ENCODE data around the gene CCNB1. TPM values are rescaled to one million over a fixed set of nuclear protein-coding genes. Genes with fewer than 3 reads are reported as not detected.

The CCNB1 gene
- total RNA-seq, 1 donor from 2014 or later, result 42.7 TPM

DNA sequence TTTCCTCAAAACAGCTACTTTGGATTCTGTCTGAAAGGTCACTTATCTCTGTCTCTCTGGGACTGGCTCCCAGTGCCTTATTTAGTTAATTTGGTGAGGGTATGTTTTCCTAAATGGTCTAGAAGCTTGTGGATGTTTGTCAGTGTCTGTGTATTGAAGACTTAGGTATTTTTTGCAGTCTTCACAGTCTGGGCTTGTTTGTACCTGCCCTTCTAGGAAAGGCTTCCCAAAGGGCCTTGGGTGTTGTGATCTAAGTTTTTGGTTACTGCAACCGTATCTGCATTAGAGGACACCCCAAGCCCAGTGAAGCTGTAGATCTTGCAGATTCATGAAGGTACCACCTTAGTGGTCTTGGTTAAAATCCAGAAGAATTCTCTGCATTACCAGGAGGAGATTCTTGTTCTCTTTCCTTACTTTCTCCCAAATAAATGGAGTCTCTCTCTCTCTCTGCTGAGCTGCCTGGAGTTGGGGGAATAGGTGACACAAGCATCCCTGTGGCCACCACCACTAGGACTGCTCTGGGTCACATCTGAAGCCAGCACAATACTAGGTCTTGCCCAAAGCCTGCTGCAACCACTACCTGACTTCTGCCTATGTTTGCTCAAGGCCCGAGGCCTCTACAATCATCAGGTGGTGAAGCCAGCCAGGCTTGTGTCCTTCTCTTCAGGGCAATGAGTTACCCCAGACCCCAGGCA, 17.8 kb upstream of the CCNB1 start:
- no peak for DNase-seq (ENCODE audit: low spot score)
- Mint-ChIP-seq H3K4me3 (ENCODE audit: unreplicated experiment) (no peak overlapping the region), H3K9me3 (ENCODE audit: unreplicated experiment) (no peaks in the 10 kb centered on the region), H3K36me3 (ENCODE audit: low read depth, unreplicated experiment) (no peaks in the 10 kb centered on the region), H3K27ac (ENCODE audit: unreplicated experiment) (no peak overlapping the region), H3K4me1 (ENCODE audit: unreplicated experiment) (no peaks in the 10 kb centered on the region), H3K27me3 (ENCODE audit: unreplicated experiment) (peaks cover 2% of the 10 kb centered on the region)
- TF ChIP-seq, protein P1, sequence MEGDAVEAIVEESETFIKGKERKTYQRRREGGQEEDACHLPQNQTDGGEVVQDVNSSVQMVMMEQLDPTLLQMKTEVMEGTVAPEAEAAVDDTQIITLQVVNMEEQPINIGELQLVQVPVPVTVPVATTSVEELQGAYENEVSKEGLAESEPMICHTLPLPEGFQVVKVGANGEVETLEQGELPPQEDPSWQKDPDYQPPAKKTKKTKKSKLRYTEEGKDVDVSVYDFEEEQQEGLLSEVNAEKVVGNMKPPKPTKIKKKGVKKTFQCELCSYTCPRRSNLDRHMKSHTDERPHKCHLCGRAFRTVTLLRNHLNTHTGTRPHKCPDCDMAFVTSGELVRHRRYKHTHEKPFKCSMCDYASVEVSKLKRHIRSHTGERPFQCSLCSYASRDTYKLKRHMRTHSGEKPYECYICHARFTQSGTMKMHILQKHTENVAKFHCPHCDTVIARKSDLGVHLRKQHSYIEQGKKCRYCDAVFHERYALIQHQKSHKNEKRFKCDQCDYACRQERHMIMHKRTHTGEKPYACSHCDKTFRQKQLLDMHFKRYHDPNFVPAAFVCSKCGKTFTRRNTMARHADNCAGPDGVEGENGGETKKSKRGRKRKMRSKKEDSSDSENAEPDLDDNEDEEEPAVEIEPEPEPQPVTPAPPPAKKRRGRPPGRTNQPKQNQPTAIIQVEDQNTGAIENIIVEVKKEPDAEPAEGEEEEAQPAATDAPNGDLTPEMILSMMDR (IDR thresholded peaks at IDR 0.05; ENCODE audit: unreplicated experiment), result no peak

DNA sequence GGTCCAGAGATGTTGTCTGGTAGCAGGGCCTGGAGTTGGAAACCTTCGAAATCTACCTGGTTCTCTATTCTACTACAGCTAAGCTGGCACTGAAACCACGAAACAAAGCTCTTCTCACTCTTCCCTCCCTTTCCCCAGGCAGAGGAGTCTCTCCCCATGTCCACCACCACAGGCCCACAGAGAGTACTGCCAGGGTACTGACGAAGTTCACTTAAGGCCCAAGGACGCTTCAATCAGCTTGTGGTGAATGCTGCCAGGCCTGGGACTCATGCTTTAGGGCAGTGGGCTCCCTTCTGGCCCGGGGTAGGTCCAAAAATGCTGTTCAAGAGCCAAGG, 17.3 kb upstream of the CCNB1 start:
- Mint-ChIP-seq H3K4me3 (ENCODE audit: unreplicated experiment) (no peak overlapping the region), H3K36me3 (ENCODE audit: low read depth, unreplicated experiment) (no peaks in the 10 kb centered on the region), H3K9me3 (ENCODE audit: unreplicated experiment) (no peaks in the 10 kb centered on the region), H3K4me1 (ENCODE audit: unreplicated experiment) (no peaks in the 10 kb centered on the region), H3K27ac (ENCODE audit: unreplicated experiment) (no peak overlapping the region), H3K27me3 (ENCODE audit: unreplicated experiment) (peaks cover 2% of the 10 kb centered on the region)
- DNase-seq (ENCODE audit: low spot score), result no peak
- TF ChIP-seq, protein P1 (IDR thresholded peaks at IDR 0.05; ENCODE audit: unreplicated experiment), result no peak

DNA sequence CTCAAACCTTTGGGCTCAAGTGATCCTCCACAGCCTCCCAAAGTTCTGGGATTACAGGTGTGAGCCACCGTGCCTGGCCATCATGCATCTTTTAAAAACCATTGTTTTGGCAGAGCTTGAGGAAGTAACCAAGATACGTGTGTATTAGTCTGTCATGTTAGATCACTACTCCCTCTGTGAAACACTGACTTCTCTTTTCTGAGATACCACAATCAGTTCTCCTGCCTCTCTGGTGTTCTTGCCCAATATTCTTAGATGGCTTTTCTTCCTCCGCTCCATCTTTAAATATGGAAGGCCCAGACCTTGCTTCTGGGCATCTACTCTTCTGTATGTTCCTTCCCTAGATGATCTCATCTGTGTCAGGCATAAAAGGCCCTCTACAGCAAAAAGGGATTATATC, 14.2 kb upstream of the CCNB1 start:
- H3K4me3 Mint-ChIP-seq (ENCODE audit: unreplicated experiment), result no peak overlapping the region
- H3K9me3 Mint-ChIP-seq (ENCODE audit: unreplicated experiment), result no peaks in the 10 kb centered on the region
- no peaks in the 10 kb centered on the region for H3K36me3 Mint-ChIP-seq (ENCODE audit: low read depth, unreplicated experiment)
- peaks cover 2% of the 10 kb centered on the region for H3K27me3 Mint-ChIP-seq (ENCODE audit: unreplicated experiment)
- no peaks in the 10 kb centered on the region for H3K4me1 Mint-ChIP-seq (ENCODE audit: unreplicated experiment)
- TF ChIP-seq, protein P1 (IDR thresholded peaks at IDR 0.05; ENCODE audit: unreplicated experiment), result no peak
- no peak overlapping the region for H3K27ac Mint-ChIP-seq (ENCODE audit: unreplicated experiment)
- DNase-seq (ENCODE audit: low spot score), result no peak

DNA sequence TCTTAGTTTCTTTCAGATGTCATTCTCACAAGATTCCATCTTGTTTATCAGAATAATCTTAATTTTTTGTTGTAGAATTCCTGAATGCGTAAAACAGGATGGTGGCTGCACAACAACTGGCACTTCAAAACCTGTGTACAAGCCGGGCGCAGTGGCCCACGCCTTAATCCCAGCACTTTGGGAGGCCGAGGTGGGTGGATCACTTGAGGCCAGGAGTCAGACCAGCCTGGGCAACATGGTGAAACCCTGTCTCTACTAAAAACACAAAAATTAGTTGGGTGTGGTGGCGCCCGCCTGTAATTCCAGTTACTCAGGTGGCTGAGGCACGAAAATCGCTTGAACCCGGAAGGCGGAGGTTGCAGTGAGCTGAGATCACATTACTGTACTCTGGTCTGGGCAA, 10.5 kb upstream of the CCNB1 start:
- Mint-ChIP-seq H3K27ac (ENCODE audit: unreplicated experiment) (no peak overlapping the region), H3K9me3 (ENCODE audit: unreplicated experiment) (no peaks in the 10 kb centered on the region), H3K4me1 (ENCODE audit: unreplicated experiment) (no peaks in the 10 kb centered on the region), H3K4me3 (ENCODE audit: unreplicated experiment) (no peak overlapping the region), H3K27me3 (ENCODE audit: unreplicated experiment) (peaks cover 2% of the 10 kb centered on the region), H3K36me3 (ENCODE audit: low read depth, unreplicated experiment) (no peaks in the 10 kb centered on the region)
- TF ChIP-seq, protein P1 (IDR thresholded peaks at IDR 0.05; ENCODE audit: unreplicated experiment), result no peak
- DNase-seq (ENCODE audit: low spot score), result no peak

DNA sequence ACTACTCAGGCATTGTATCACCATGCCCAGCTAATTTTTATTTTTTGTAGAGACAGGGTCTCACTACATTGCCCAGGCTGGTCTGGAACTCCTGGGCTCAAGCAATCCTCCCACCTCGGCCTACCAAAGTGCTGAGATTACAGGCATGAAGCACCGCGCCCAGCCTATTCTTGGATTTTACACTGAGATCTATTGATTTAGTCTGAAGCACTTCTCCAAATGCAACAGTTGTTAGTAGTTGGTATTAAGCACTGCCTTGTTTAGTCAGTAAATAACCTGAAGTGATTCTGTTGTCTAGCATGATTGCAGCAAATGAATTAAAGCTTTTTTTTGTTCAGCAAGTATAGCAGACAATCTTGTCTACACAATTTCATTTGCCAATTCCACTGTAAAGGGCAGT, 8.9 kb upstream of the CCNB1 start:
- Mint-ChIP-seq H3K27ac (ENCODE audit: unreplicated experiment) (no peak overlapping the region), H3K36me3 (ENCODE audit: low read depth, unreplicated experiment) (no peaks in the 10 kb centered on the region), H3K27me3 (ENCODE audit: unreplicated experiment) (no peaks in the 10 kb centered on the region), H3K4me3 (ENCODE audit: unreplicated experiment) (no peak overlapping the region), H3K9me3 (ENCODE audit: unreplicated experiment) (no peaks in the 10 kb centered on the region), H3K4me1 (ENCODE audit: unreplicated experiment) (no peaks in the 10 kb centered on the region)
- TF ChIP-seq, protein P1 (IDR thresholded peaks at IDR 0.05; ENCODE audit: unreplicated experiment), result no peak
- DNase-seq (ENCODE audit: low spot score), result no peak

Measured in endothelial cell (in vitro differentiated cells).